Hematopoietic multipotent progenitor cell (in vitro differentiated cells): Measurements from ENCODE around the gene UQCRC1. TPM values are rescaled to one million over a fixed set of nuclear protein-coding genes. Genes with fewer than 3 reads are reported as not detected.
"Not testable (repeated sequence)": the region's sequence is repeated elsewhere in the genome, so short reads cannot be mapped to it uniquely, and the experiment has no call there.

Source experiments
- DNase-seq, 3 donors: peaks; one replicate each; pipeline ENCODE4 v3.0.0-alpha.2; 2011 to 2015; ENCODE audit warnings: low read depth in 2 of 3, low spot score in 2 of 3
- small RNA-seq: library from RNA; depleted of rRNA; stranded (forward); fragments of <200 nt; gene quantifications from one replicate; pipeline ENCODE3, GENCODE V24; 2012
- total RNA-seq: library from RNA; depleted of rRNA; stranded (reverse); fragments of >200 nt; gene quantifications from one replicate; pipeline ENCODE4 v1.2.3, GENCODE V29; 2012

The UQCRC1 gene
- total RNA-seq, 1 donor: 397 TPM

DNA sequence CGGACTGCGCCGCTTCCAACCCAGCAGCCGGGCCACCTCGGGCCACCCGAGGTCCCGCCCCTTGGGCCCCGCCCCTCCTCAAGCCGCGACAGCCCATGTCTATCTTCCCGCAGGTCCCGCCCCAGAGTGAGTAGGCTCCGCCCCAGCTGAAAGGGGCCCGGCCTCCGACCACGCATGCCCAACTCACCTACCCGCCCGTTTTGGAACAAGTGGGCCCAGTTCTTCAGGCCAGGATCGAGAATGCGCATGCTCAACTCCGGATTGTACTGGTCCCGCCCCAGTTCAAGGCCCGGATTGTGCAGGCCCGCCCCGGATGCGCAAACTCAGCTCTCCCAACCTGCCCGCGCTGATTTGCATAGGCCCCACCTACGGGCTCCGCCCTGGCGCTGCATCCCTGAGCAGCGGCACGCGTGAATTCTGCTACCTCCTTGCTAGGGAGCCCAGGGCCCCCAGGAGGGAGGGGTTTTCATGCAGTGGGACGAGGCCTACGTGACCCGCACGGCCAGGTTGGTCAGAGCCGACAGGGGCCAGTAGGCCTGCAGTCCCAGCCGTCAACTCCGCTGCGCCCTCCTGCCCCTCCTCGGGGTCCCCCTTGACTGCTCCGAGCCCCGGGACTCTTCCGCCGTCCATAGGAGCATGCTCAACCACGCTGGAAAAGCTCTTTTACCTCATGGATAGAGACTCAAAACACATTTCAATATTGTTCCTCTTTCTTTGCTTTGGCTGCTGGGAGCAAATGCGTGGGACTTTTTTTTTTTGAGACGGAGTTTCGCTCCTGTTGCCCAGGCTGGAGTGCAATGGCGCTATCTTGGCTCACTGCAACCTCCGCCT lies 52.4 kb downstream of the UQCRC1 start, which contains the start of gene PFKFB4:
TSS of gene PFKFB4 (minus strand) at position 8 of the 831 bp plus-strand sequence. CDS start 26 bp downstream, outside the sequence.
- peak; percentile 94 to 99 (median 99) for DNase-seq

DNA sequence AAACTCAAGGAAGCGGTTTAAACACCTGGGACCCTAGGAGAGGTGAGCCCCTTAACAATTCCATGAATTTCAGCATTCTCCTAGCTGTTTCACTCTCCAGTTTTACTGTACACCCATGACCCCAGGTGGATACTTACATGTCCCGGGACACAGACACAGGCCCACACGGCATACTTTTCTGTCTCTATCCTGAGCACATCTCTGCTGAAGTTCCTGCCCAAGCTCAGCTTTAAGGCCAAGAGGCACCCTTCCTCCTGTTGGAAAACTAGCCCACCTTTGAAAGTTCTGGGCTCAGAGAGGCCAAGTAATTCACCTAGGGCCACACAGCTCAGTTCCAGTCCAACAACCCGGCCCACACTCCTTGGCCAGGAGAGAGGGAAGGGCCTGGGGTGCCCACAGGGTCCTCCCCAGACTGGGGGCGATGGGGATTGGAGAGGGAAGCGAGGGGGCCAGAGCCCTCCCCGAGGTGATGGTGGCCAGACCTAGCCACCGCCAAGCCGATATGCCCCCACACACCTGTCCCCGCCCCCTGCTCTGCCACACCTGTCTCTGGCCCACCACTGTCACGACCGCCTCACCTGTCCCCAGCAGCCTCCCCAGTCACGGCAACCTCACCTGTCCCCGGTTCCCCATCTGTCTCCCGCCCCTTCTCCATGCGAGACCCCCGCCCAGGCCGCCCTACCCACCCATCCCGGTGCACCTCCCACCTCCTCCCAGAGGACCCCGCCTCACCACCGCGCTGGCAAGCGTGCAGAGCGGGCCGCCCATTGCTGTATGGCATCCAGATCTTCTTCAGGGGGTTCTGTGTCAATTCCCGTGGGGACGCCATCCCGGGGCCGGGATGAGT lies 53.3 kb downstream of the UQCRC1 start:
- DNase-seq: no peak

DNA sequence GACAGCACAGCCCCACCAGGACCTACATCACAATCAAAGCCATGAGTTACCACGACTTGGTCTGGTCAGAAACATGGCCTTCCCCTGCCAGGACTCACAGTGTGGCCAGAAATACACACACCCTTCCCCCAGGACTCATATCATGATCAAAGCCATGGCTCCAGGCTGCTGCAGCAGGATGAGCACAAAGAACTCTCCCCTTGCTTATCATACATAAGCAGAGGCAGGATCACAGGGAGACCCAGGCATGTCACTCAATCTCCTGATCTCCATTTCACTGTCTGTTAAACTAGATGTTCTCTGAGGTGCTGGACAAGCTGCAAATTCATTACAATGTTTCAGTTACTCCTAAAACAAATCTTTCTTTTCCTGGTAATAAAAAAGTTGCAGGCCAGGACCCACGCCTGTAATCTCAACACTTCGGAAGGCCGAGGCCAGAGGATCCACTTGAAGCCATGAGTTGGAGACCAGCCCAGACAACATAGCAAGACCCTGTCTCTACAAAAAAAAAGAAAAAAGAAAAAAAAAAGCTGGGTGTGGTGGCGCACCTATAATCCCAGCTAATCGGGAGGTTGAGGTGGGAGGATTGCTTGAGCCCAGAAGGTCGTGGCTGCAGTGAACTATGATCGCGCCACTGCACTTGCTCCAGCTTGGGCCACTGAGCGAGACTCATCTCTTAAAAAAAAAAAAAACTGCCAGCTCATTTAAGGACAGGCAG lies 54.1 kb downstream of the UQCRC1 start:
- no peak for DNase-seq

DNA sequence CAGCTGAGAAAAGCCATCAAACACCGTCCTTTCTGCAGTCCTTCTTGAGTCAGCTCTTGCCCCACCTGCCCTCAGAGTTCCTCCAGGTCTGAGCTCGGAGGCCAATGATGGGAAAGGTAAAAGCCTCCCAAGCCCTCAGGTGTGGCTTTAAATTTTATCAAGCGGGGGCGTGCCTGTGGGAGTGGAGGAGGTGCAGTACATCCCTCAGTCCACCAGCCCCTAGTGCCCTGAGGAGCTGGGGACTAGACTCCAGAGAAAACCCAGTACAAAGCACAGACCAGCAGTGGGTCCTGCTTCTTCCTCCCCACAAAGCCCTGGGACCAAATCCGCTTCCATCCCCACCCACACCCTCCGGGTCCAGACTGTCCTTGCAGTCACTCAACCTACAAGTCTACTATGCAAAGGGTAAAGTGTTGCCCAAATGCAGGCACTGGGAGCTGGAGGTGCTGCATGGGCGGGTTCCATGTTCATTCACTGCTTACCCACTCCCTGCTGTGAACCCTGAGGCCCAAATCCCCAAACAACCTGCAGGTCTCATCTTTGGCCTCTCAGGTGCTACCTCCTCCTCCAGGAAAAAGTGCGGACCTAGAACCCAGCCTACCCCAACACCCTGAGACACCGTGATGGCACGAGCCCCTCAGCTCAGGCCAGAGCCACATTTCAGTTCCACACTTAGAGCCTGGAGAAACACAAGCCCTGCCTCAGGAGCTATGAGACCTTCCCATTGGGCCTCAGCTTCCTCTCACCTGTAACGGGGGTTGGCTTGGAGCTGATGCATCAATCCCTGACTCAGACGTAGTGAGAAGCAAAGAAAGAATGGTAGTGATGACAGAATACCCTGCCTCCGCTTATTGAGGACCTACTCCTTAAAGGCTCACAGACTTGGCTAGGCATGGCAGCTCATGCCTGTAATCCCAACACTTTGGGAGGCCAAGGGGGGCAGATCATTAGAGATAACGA lies 55.3 kb downstream of the UQCRC1 start:
- DNase-seq: no peak

DNA sequence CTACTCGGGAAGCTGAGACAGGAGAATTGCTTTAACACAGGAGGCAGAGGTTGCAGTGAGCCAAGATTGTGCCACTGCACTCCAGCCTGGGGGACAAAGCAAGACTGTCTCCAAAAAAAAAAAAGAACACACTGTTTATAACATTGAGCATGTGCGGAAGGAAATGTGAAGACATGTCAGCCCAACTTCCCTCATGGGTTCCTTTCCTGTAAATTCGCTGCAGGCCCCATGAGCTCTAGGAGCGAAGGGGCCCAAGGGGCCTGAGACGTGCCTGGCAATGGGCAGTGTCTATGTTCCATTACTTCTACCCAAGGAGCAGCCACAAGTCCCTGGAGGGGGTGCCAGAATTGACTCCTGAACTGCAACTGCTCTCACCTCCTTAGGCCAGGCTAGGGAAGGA lies 56.1 kb downstream of the UQCRC1 start:
- no peak for DNase-seq

DNA sequence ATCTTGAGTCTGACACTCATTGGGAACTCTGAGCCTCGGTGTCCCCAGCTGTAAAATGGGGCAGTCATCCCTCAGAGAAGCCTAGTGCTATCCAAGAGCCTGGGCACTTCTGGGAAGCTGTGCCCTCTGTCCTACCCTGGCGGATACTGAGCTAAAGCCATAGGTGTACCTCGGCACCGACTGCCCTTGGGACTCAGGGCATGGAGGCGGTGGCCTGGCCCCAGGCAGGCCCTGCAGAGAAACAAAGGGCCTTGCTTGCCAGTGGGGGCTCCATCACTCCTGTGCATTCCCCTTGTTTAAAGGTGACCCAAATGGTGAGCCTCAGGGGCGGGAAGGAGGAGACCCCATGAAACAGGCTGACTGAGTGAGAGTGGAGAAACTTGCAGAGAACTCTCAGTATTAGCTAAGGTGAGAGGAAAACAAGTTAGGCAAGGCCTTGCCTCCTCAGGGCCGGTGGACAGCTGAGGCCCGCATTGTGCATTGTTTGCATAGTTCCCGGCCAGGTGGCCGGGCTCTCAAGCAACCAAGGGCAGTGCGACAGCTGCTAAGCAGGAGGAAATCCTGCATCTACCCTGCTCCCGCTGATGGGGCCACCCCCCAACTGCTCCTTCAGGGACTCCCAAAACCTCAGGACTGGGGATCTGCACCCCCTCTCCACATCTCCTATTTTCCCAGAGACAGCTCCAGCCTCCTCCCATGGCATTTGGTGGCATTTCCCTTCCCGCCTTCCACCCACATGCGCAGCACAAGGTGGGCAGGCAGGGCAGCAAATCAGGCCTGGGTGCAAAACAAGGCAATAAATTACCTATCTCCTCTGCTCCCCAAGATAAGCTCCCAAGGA lies 57.1 kb downstream of the UQCRC1 start:
- no peak for DNase-seq

DNA sequence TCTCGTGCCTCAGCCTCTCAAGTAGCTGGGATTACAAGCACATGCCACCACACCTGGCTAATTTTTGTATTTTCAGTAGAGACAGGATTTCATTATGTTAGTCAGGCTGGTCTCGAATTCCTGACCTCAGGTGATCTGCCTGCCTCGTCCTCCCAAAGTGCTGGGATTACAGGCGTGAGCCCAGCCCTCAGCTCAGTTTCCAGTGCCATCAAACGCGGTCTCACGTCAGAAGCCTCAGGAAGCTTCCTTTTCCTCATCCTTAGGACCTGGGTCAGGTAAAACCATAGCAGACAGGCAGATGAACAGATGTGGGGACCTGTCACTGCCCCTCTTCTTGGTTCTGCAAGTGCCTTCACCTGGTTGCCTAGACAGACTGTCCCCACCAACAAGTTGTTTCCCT lies 57.8 kb downstream of the UQCRC1 start:
- DNase-seq: not testable (repeated sequence)

Small RNA genes lying within 50 kb of the gene (small RNA-seq; reads per million reads assigned to genes)
- gene MIR6823: 0.20 reads per million

Other genes starting within 250 kb of the UQCRC1 start
- gene FBXW12, start 237.4 kb downstream of the UQCRC1 start, total RNA-seq: under 0.01 TPM
- gene PLXNB1, start 179.6 kb downstream of the UQCRC1 start, total RNA-seq: 20.7 TPM
- 15.6 TPM for gene CCDC51, start 169.5 kb downstream of the UQCRC1 start, total RNA-seq
- 25.0 TPM for gene TMA7, start 169.4 kb downstream of the UQCRC1 start, total RNA-seq
- gene ATRIP, start 162.9 kb downstream of the UQCRC1 start, total RNA-seq: 12.9 TPM
- 232 TPM for gene SHISA5, start 105.5 kb downstream of the UQCRC1 start, total RNA-seq
- gene PFKFB4, start 52.8 kb downstream of the UQCRC1 start, total RNA-seq: 10.8 TPM
- under 0.01 TPM for gene UCN2, start 45.9 kb downstream of the UQCRC1 start, total RNA-seq
- 0.27 TPM for gene COL7A1, start 14.3 kb downstream of the UQCRC1 start, total RNA-seq
- gene TMEM89, start 12.1 kb upstream of the UQCRC1 start, total RNA-seq: not detected
- gene SLC26A6, start 25.8 kb upstream of the UQCRC1 start, total RNA-seq: 20.2 TPM
- gene CELSR3, start 53.2 kb upstream of the UQCRC1 start, total RNA-seq: 3.2 TPM
- 22.1 TPM for gene NCKIPSD, start 76.3 kb upstream of the UQCRC1 start, total RNA-seq
- 165 TPM for gene IP6K2, start 107.6 kb upstream of the UQCRC1 start, total RNA-seq
- 20.5 TPM for gene PRKAR2A, start 238.2 kb upstream of the UQCRC1 start, total RNA-seq